Measurements from ENCODE around the gene ADGRA1. TPM values are rescaled to one million over a fixed set of nuclear protein-coding genes. Genes with fewer than 3 reads are reported as not detected.

ADGRA1 gene
- total and polyA plus RNA-seq, 2 of the 8 experiments (the other 6 are each of a cell fraction or from before 2014, with no cell fraction given) = 0.17 to 0.21 TPM

DNA sequence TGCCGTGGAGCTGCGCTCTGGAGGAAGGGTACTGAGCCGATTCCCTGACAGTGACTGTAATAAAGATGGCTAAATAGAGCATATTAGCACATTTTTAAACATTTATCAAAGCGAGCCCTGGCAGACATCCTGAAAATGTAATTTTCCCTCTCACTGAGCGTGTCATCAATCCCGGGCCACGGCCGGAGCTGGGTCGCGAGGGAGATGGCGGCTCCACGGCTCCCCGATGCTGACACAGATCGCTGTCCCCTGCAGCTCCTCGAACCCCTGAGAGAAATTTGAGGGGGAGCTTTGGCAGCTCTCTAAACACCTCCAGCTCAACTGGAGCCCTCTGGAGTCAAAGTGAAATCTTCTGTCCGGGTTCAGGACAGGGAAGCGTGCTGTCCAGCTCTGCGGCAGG lies 44.9 kb upstream of the ADGRA1 start:
- Histone ChIP-seq H3K23me2 (ENCODE audit: low read depth, low read length) (no peaks in the 10 kb centered on the region; the same call in 1 of the 2 replicates), H3K4me2 (ENCODE audit: insufficient read depth in 1 of 2, low read depth in 2 of 2, low read length in 2 of 2) (no peak overlapping the region), H3K4me3 (ENCODE audit: extremely low read depth in 1 of 4, insufficient read depth in 2 of 4, low read depth in 3 of 4, low read length in 4 of 4) (no peak overlapping the region), H3K23ac (ENCODE audit: insufficient read length) (no peak overlapping the region), H3K4ac (replicated peaks; ENCODE audit: insufficient read length, low read depth, low read length) (no peak overlapping the region), H2AK5ac (ENCODE audit: low read depth, low read length) (no peak overlapping the region), H3K36me3 (ENCODE audit: control insufficient read depth in 2 of 4, insufficient read depth in 4 of 4, low read length in 3 of 4) (no peaks in the 10 kb centered on the region), H3K4me1 (replicated peaks in 1 of 4; ENCODE audit: control insufficient read depth in 3 of 4, insufficient read depth in 4 of 4, low read length in 3 of 4) (no peaks in the 10 kb centered on the region), H3K56ac (replicated peaks; ENCODE audit: insufficient read length, low read depth, low read length) (no peak overlapping the region), H3K79me1 (ENCODE audit: low read depth, low read length) (no peaks in the 10 kb centered on the region), H3K9ac (replicated peaks in 1 of 4; ENCODE audit: extremely low read depth in 1 of 4, low read depth in 3 of 4, low read length in 3 of 4) (no peak overlapping the region), H3K14ac (ENCODE audit: insufficient read length) (no peak overlapping the region), H2AFZ (ENCODE audit: low read length) (no peak overlapping the region), H3K9me3 (ENCODE audit: insufficient read depth in 2 of 2, low read depth in 1 of 2, low read length in 1 of 2) (no peaks in the 10 kb centered on the region), H2BK5ac (ENCODE audit: low read depth, low read length) (no peak overlapping the region; the same call in 1 of the 2 replicates), H2BK120ac (replicated peaks; ENCODE audit: low read depth, low read length) (no peak overlapping the region), H2BK15ac (ENCODE audit: low read length) (no peak overlapping the region), H2BK12ac (ENCODE audit: low read depth, low read length) (no peak overlapping the region), H4K5ac (ENCODE audit: insufficient read length, low read depth, low read length) (no peak overlapping the region), H4K8ac (ENCODE audit: extremely low read depth, insufficient read depth, low read length) (no peak overlapping the region), H3K27ac (ENCODE audit: low read depth, low read length) (no peak overlapping the region), H4K91ac (replicated peaks; ENCODE audit: insufficient read length, low read length) (no peak overlapping the region), H3K79me2 (ENCODE audit: control insufficient read depth in 1 of 2, insufficient read depth in 2 of 2, low read length in 2 of 2) (no peaks in the 10 kb centered on the region), H3K27me3 (replicated peaks in 1 of 4; ENCODE audit: control insufficient read depth in 3 of 4, extremely low read depth in 1 of 4, insufficient read depth in 3 of 4, low read length in 3 of 4) (no peaks in the 10 kb centered on the region), H2BK20ac (ENCODE audit: low read length) (no peak overlapping the region), H3K18ac (ENCODE audit: extremely low read depth, low read length) (no peak overlapping the region), H4K20me1 (replicated peaks in 1 of 2; ENCODE audit: control insufficient read depth in 1 of 2, insufficient read depth in 2 of 2, low read length in 2 of 2) (peaks cover 0 to 4% of the 10 kb centered on the region in 2 experiments)
- 92% methylated on average over 18 of the region's 18 CpGs; no CpG with 5 or more reads in 1 of the 2 experiments for WGBS, 2 experiments (ENCODE audit: extremely low coverage in 1 of 2, insufficient coverage in 1 of 2, insufficient read length in 1 of 2, insufficient replicate concordance in 2 of 2, low coverage in 1 of 2, low lambda C conversion rate in 2 of 2, missing lambda C conversion rate in 1 of 2)
- CTCF ChIA-PET (ENCODE audit: partially characterized antibody) = interaction anchor here (0.8 to 1.7 kb wide), 4 partner anchors 11 to 82 kb away, joined by 3 to 5 read pairs (median 4); no protein-coding TSS in a partner anchor
- no peak for DNase-seq (ENCODE audit: low read depth in 1 of 2, low spot score in 2 of 2)
- POLR2A ChIA-PET (ENCODE audit: partially characterized antibody) = no interaction called here
- no peak for FAIRE-seq
- TF ChIP-seq EZH2 (IDR thresholded peaks at IDR 0.05; ENCODE audit: low read depth, low read length, severe bottlenecking) = no peak
- no peak for TF ChIP-seq KDM1A (IDR thresholded peaks at IDR 0.05; ENCODE audit: borderline replicate concordance, low read length)
- no peak for TF ChIP-seq TBP (IDR thresholded peaks at IDR 0.05; ENCODE audit: low read depth, low read length)
- no peak for TF ChIP-seq BACH1 (IDR thresholded peaks at IDR 0.05; ENCODE audit: low read length)
- TF ChIP-seq SIX5 (IDR thresholded peaks at IDR 0.05; ENCODE audit: low read depth, low read length) = no peak
- no peak for TF ChIP-seq CBX8 (IDR thresholded peaks at IDR 0.05; ENCODE audit: borderline replicate concordance, low read depth, low read length)
